ENCODE data around the gene ATP8A2. TPM values are rescaled to one million over a fixed set of nuclear protein-coding genes. Genes with fewer than 3 reads are reported as not detected.

ATP8A2 gene
- total and polyA plus RNA-seq, 4 donors: 0.31 to 2.7 (median 1.1) TPM

DNA sequence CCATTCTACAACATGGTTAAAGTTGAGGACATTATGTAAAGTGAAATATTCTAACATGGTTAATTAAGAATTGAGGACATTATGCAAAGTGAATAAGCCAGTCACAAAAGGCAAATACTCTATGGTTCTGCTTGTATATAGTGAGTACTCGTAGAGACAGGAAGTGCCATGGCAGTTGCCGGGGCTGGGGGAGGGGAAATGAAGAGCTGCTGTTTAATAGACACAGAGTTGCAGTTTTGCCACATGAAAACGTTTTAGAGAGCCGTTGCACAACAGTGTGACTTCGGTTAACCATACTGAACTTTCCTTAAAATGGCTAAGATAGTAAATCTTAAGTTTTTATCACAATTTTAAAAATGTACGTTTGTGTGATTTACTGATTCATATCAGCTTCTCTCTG lies 503.1 kb downstream of the ATP8A2 start:
- H3K4me3 ChIP-seq: no peak overlapping the region
- peaks cover 0 to 4% (median 1%) of the 10 kb centered on the region in 4 donors for H3K9me3 ChIP-seq (ENCODE audit: control insufficient read depth in 4 of 4, insufficient read depth in 3 of 4, low read length in 3 of 4)
- H3K9ac ChIP-seq (ENCODE audit: insufficient read depth in 1 of 2, low read length in 2 of 2): no peak overlapping the region
- WGBS, 2 donors: 32 to 34% methylated on average over 6 of the region's 6 CpGs
- H3K4me1 ChIP-seq (ENCODE audit: control insufficient read depth in 5 of 5, insufficient read depth in 5 of 5, low read length in 5 of 5): peaks cover 0 to 3% (median 0%) of the 10 kb centered on the region in 5 donors
- ATAC-seq (ENCODE audit: insufficient read depth, low FRiP score) (no peak), DNase-seq (peak in 2 of 3 donors; percentile 44 to 58)
- H3K27me3 ChIP-seq (ENCODE audit: control insufficient read depth in 3 of 3, insufficient read depth in 3 of 3, low read length in 2 of 3): no peaks in the 10 kb centered on the region
- H3K27ac ChIP-seq (ENCODE audit: low read depth in 1 of 2, low read length in 1 of 2): no peak overlapping the region
- no peaks in the 10 kb centered on the region for H3K36me3 ChIP-seq (ENCODE audit: control insufficient read depth in 4 of 4, insufficient read depth in 4 of 4, low read length in 4 of 4)
- TF ChIP-seq, protein P1, sequence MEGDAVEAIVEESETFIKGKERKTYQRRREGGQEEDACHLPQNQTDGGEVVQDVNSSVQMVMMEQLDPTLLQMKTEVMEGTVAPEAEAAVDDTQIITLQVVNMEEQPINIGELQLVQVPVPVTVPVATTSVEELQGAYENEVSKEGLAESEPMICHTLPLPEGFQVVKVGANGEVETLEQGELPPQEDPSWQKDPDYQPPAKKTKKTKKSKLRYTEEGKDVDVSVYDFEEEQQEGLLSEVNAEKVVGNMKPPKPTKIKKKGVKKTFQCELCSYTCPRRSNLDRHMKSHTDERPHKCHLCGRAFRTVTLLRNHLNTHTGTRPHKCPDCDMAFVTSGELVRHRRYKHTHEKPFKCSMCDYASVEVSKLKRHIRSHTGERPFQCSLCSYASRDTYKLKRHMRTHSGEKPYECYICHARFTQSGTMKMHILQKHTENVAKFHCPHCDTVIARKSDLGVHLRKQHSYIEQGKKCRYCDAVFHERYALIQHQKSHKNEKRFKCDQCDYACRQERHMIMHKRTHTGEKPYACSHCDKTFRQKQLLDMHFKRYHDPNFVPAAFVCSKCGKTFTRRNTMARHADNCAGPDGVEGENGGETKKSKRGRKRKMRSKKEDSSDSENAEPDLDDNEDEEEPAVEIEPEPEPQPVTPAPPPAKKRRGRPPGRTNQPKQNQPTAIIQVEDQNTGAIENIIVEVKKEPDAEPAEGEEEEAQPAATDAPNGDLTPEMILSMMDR (IDR thresholded peaks at IDR 0.05; ENCODE audit: control extremely low read depth, extremely low read depth): no peak

DNA sequence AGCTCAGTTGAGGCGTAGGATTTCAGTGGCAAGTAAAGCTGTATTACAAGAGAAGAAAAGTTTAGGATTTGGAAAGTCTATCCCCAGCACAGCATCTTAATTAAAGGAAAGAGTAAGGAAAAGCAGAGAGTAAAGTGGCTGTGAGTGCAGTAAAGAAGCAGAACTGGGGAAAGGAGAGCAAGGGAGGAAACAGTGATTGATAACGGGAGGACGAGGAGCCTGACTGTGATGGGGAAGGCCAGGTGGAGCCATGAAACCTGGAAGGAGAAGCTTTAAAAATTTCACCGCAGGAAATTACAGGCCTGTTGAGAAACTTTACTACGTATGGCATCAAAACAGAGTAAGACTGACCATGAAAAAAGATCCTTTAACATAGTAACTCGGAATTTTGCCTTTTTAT lies 504.5 kb downstream of the ATP8A2 start:
- Histone ChIP-seq H3K27me3 (ENCODE audit: control insufficient read depth in 3 of 3, insufficient read depth in 3 of 3, low read length in 2 of 3) (no peaks in the 10 kb centered on the region), H3K27ac (ENCODE audit: low read depth in 1 of 2, low read length in 1 of 2) (no peak overlapping the region), H3K36me3 (ENCODE audit: control insufficient read depth in 4 of 4, insufficient read depth in 4 of 4, low read length in 4 of 4) (no peaks in the 10 kb centered on the region), H3K4me3 (no peak overlapping the region), H3K9me3 (ENCODE audit: control insufficient read depth in 4 of 4, insufficient read depth in 3 of 4, low read length in 3 of 4) (peaks cover 0 to 4% (median 1%) of the 10 kb centered on the region in 4 donors), H3K9ac (ENCODE audit: insufficient read depth in 1 of 2, low read length in 2 of 2) (no peak overlapping the region), H3K4me1 (ENCODE audit: control insufficient read depth in 5 of 5, insufficient read depth in 5 of 5, low read length in 5 of 5) (peaks cover 0 to 10% (median 6%) of the 10 kb centered on the region in 5 donors)
- no peak for ATAC-seq (ENCODE audit: insufficient read depth, low FRiP score)
- TF ChIP-seq, protein P1 (IDR thresholded peaks at IDR 0.05; ENCODE audit: control extremely low read depth, extremely low read depth): no peak
- WGBS, 2 donors: 72 to 74% methylated on average over 6 of the region's 6 CpGs
- DNase-seq: no peak

DNA sequence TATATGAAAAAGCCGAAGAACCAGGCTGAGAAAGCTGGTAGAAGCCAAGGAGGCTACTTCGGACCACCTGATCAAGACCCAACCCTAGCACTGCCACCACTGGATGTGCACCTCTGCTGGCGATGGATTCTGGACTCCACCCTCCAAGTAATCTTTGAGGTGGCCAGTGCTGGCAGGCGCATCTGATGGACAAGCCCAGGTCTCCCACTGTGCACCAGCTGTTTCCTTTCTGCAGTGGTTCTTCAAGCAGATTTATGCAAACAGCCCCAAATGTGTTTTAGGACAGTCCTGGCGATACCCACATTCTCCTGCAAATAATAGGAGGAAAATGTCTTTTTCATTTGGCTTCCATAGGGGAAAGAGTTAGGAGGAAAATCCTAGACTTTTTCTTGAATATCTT lies 507.7 kb downstream of the ATP8A2 start:
- H3K27ac ChIP-seq (ENCODE audit: low read depth in 1 of 2, low read length in 1 of 2): no peak overlapping the region
- H3K36me3 ChIP-seq (ENCODE audit: control insufficient read depth in 4 of 4, insufficient read depth in 4 of 4, low read length in 4 of 4): no peaks in the 10 kb centered on the region
- H3K4me3 ChIP-seq: no peak overlapping the region
- peaks cover 0 to 27% (median 13%) of the 10 kb centered on the region in 5 donors for H3K4me1 ChIP-seq (ENCODE audit: control insufficient read depth in 5 of 5, insufficient read depth in 5 of 5, low read length in 5 of 5)
- TF ChIP-seq, protein P1 (IDR thresholded peaks at IDR 0.05; ENCODE audit: control extremely low read depth, extremely low read depth): no peak
- H3K9me3 ChIP-seq (ENCODE audit: control insufficient read depth in 4 of 4, insufficient read depth in 3 of 4, low read length in 3 of 4): no peaks in the 10 kb centered on the region
- H3K9ac ChIP-seq (ENCODE audit: insufficient read depth in 1 of 2, low read length in 2 of 2): no peak overlapping the region
- no peaks in the 10 kb centered on the region for H3K27me3 ChIP-seq (ENCODE audit: control insufficient read depth in 3 of 3, insufficient read depth in 3 of 3, low read length in 2 of 3)
- 85 to 93% methylated on average over 5 of the region's 5 CpGs for WGBS, 2 donors
- ATAC-seq (ENCODE audit: insufficient read depth, low FRiP score) (no peak), DNase-seq (no peak)
